Measurements from ENCODE around the gene CROCC.

- TF ChIP-seq CTCF (IDR thresholded peaks at IDR 0.05) (no peak), POLR2A (IDR thresholded peaks at IDR 0.05) (no peak)
Measured at GRCh38 chr1:16977377-16977776, 55.6 kb downstream of the CROCC start.
